RCC 7860 (cell line): ENCODE results near the gene EEFSEC.

Experiments used
- DNase-seq: peaks from one replicate; pipeline ENCODE4 v3.0.0-alpha.2; 2015; ENCODE audit warnings: low spot score
- FAIRE-seq: peaks from 2 replicates; lab custom pipeline; 2012; peaks lifted over from hg19 to GRCh38; lab: Jason Lieb, UNC

The EEFSEC gene

DNA sequence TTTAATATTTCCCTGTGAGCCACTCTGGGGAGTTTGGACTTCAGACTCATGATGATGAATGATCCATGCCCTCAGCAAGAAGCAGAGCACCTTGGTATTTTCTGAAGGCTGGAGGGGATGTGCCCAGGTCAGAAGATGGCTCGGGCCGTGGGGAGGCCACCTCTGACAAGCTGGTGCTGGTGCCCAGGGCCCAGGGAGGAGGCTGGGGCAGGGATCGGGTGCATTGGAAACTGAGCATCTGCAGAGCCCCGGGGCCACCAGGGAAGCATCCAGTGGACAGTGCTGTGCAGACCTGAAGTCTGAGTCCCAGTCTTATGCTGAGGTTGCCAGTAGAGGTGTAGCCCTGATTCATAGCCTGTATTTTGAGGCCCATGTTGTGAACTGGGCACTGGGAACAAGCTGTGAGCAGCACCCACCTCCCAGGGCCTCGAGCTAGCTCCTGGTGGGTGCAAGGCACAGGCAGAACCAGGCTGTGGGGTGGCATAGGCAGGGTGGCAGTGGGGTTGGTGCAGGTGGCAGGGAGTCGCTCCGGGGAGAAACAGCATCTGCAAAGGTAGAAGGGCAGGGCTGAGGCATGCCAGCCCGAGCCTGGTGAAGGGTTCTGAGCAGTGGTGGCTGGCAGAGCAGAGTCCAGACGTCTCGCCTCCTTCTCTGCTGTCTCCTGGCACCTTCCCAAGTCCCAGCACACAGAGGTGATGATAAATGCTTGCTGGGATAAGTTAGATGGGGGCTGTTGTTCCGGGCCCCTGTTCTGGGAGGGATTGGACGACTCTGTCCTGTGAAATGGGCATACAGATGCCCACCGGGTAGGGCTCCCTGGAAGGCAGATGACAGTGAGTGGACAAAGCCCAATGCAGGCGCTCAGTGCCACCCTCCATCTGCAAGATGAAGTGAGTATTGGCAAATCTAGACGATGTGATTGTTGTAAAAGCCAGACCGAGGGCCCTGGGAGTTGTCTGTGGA lies 302.8 kb downstream of the EEFSEC start:
- no peak for FAIRE-seq
- no peak for DNase-seq

DNA sequence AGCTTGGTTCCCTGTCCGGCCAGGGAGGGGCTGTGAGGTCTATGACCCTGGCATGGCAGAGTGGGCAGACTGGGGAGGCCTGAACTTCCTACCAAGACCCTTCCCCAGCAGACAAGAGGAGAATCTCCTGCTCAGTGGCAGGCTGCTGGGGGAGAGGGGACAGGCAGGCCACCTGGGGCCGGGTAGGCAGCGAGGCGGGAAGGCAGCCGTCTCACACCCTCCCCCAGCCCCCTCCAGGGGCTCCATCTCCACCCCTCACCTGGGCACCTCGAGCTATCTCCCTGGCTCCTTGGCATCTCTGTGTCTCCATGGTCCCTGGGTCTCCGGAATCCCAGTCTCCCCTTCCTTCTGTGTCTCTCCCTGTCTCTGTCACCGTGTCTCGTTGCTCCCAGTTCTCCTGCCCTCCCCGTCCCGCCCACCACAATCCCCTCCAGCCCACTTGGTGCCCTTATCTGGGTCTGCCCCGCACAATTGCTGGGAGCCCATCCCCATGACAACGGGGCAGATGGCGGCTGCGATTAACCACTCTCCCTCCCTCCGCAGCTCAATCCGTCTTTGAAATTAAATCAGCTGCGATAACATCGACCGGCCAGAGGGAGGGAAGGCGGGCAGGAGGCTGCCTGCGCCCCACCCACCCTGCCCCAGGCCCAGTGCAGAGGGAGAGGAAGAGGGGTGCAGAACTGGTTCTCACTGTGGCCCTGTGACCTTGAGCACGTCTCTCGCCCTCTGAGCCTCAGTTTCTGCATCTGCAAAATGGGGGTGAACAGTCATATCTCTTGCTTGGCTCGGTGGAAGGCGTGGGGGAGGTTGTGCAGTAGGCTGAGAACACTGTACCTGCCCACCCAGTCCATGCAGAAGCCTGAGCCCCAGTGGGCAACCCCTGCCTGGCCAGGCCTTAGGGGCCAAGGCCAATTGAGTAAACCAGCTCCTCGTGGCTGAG lies 303.8 kb downstream of the EEFSEC start:
- FAIRE-seq (no peak), DNase-seq (no peak)

DNA sequence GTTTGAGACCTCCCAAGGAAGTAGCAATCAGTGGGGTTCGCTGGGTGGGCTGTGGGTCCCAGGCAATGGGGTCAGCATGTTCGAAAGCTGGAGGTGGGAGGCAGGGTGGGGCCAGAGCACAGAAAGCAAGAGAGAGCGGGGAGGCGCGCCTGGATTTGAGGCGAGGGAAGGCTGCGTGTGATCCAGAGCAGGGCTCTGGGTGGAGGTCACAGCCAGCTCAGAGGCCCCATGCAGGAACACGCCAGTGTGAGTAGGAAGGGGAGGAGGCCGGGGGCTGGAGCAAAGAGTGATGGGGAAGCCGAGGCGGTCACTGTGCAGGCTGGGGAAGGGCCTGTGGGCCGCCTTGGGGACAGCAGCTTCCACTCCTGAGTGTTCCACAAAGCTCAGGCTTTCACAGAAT lies 304.7 kb downstream of the EEFSEC start:
- FAIRE-seq (no peak), DNase-seq (no peak)
